DOHH2 (cell line): Measurements from ENCODE around the gene RNF150.

Source experiments
- H3F3A ChIP-seq: fragments of 200-600 bp; sonication (generic), shearing (Covaris generic); 2 replicates; pipeline ENCODE4 v1.6.0; 2016; ENCODE audit warnings: antibody characterized with exemption, mild to moderate bottlenecking; ENCODE audit not compliant: control insufficient read depth, insufficient read depth
- H3K27ac ChIP-seq: fragments of 200-600 bp; sonication (generic); 2 replicates; pipeline ENCODE4 v1.5.1; 2014; ENCODE audit warnings: low read depth, mild to moderate bottlenecking, low read length, moderate library complexity
- H3K27me3 ChIP-seq: fragments of 200-600 bp; sonication (generic); 2 replicates; pipeline ENCODE4 v1.6.1; 2014; ENCODE audit warnings: mild to moderate bottlenecking, low read length, mixed read lengths; ENCODE audit not compliant: control insufficient read depth
- H3K36me3 ChIP-seq: fragments of 200-600 bp; sonication (generic); 2 replicates; pipeline ENCODE4 v1.6.1; 2014; ENCODE audit warnings: mild to moderate bottlenecking, low read length, moderate library complexity, mixed read lengths; ENCODE audit not compliant: control insufficient read depth
- H3K4me1 ChIP-seq: fragments of 200-600 bp; sonication (generic); 2 replicates; pipeline ENCODE4 v1.6.1; 2014; ENCODE audit warnings: mild to moderate bottlenecking, low read length, mixed read lengths; ENCODE audit not compliant: control insufficient read depth
- H3K4me2 ChIP-seq: fragments of 200-600 bp; sonication (generic); 2 replicates; pipeline ENCODE4 v1.6.0; 2014; ENCODE audit warnings: mild to moderate bottlenecking, low read length, moderate library complexity
- H3K4me3 ChIP-seq: fragments of 200-600 bp; sonication (generic); 2 replicates; pipeline ENCODE4 v1.5.1; 2014; ENCODE audit warnings: mild to moderate bottlenecking, low read length, mixed read lengths
- H3K79me2 ChIP-seq: fragments of 200-600 bp; sonication (generic); 2 replicates; pipeline ENCODE4 v1.6.1; 2014; ENCODE audit warnings: mild to moderate bottlenecking, low read length, mixed read lengths; ENCODE audit not compliant: control insufficient read depth
- H3K9me2 ChIP-seq: fragments of 200-600 bp; sonication (generic); replicated peaks from 2 replicates; pipeline ENCODE4 v1.6.1; 2014; ENCODE audit warnings: mild to moderate bottlenecking, low read length, mixed read lengths; ENCODE audit not compliant: control insufficient read depth
- H3K9me3 ChIP-seq: fragments of 200-600 bp; sonication (generic); 2 replicates; pipeline ENCODE4 v1.6.1; 2014; ENCODE audit warnings: antibody characterized with exemption, low read length, mixed read lengths; ENCODE audit not compliant: control insufficient read depth, insufficient read depth
- H4K20me1 ChIP-seq: fragments of 200-600 bp; sonication (generic); 2 replicates; pipeline ENCODE4 v1.6.0; 2014; ENCODE audit warnings: low read depth, mild to moderate bottlenecking, antibody characterized with exemption, low read length, moderate library complexity; ENCODE audit not compliant: control insufficient read depth, insufficient read depth
- EZH2phosphoT487 ChIP-seq: fragments of 200-600 bp; sonication (generic); IDR thresholded peaks from 2 replicates; pipeline ENCODE4 v1.6.1; 2017; ENCODE audit warnings: borderline replicate concordance, mild to moderate bottlenecking, antibody characterized with exemption, low read length, moderate library complexity, mixed read lengths
- TF ChIP-seq, protein P1 (sequence below): fragments of 200-600 bp; sonication (generic); IDR thresholded peaks from one replicate; pipeline ENCODE4 v1.5.1; 2014; ENCODE audit warnings: antibody characterized with exemption, mild to moderate bottlenecking, low read depth, low read length; ENCODE audit not compliant: poor library complexity, severe bottlenecking

The RNF150 gene

DNA sequence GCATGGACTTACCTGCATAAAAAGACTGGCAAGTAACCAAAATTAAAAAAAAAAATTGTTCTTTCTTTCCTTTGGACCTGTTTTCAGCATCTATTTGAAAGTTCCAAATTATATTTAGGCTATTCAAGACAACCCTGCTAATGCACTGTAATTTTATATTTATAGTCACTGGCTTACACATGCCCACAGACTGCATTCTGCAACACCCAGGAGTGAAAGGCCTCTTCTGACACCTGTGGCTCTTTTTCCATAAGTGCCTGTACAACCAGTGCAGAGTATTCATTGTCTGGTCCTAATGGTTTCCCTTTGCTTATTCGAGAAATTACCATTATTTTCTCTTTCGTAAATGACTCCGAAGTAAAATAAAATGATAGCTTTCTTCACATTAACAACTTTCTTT is 143.3 kb downstream of the RNF150 start:
- Histone ChIP-seq H3K27ac (no peak overlapping the region), H3F3A (no peaks in the 10 kb centered on the region), H3K4me2 (no peak overlapping the region), H3K4me1 (no peaks in the 10 kb centered on the region), H4K20me1 (no peaks in the 10 kb centered on the region), H3K79me2 (no peaks in the 10 kb centered on the region), H3K9me3 (no peaks in the 10 kb centered on the region), H3K27me3 (no peaks in the 10 kb centered on the region), H3K4me3 (no peak overlapping the region), H3K9me2 (no peaks in the 10 kb centered on the region), H3K36me3 (no peaks in the 10 kb centered on the region)
- TF ChIP-seq EZH2phosphoT487, result no peak
- TF ChIP-seq, protein P1, sequence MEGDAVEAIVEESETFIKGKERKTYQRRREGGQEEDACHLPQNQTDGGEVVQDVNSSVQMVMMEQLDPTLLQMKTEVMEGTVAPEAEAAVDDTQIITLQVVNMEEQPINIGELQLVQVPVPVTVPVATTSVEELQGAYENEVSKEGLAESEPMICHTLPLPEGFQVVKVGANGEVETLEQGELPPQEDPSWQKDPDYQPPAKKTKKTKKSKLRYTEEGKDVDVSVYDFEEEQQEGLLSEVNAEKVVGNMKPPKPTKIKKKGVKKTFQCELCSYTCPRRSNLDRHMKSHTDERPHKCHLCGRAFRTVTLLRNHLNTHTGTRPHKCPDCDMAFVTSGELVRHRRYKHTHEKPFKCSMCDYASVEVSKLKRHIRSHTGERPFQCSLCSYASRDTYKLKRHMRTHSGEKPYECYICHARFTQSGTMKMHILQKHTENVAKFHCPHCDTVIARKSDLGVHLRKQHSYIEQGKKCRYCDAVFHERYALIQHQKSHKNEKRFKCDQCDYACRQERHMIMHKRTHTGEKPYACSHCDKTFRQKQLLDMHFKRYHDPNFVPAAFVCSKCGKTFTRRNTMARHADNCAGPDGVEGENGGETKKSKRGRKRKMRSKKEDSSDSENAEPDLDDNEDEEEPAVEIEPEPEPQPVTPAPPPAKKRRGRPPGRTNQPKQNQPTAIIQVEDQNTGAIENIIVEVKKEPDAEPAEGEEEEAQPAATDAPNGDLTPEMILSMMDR, result no peak

DNA sequence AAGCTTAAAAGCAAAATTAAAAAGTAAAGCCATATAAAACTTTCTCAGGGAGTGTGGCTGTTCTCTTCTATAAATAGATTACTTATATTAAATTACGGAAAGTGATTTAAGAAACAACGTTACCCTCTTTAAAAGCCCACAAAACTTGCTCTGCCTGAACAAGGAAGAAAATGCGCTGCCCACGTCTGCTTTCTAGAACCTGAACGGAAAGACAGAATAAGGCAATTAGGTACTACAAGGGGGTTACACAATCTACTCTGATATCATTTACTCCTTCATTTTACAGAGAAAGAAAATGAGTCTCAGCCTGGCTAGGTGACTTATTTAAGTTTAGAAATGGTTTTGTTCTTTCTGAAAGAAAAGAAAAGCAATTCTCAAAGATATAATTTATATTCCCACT is 147.2 kb downstream of the RNF150 start:
- no peak for TF ChIP-seq EZH2phosphoT487
- Histone ChIP-seq H3F3A (no peaks in the 10 kb centered on the region), H3K79me2 (no peaks in the 10 kb centered on the region)

DNA sequence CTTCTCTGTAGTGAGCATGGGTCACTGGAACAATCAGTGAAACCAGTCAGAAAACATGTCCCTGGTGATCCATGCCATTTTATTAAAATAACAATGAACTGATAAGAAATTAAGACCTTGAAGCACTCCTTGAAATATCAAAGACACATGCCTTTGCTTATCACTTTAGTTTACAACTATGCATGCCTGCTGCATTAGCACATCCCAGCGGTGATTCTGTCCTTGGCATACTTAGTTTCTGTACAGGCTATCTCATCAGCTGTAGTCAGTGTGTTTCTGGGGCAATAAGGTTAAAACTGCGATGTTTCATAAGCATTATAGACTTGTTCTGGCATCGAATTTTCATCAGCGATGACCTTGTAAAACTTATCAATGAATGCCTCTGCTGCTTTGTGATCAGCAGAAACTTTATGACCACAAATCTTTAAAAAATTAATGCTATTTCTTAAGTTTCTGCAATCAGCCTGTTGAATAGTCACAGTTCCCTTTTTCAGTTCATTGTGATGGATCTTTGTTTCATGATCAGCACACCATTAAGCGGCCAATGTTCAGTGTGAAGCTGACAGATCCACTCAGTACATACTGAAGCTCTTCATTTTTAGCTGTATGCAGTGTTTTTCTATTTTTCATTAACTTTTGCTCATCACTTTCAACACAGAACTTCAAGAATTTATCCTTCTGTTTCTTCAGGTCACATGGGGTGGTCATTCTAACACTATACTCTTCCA is 150.5 kb downstream of the RNF150 start:
- Histone ChIP-seq H3K27me3 (no peaks in the 10 kb centered on the region), H3K4me2 (no peak overlapping the region), H3K9me3 (no peaks in the 10 kb centered on the region), H3K36me3 (no peaks in the 10 kb centered on the region), H3K79me2 (no peaks in the 10 kb centered on the region), H3K27ac (no peak overlapping the region), H3F3A (no peaks in the 10 kb centered on the region), H4K20me1 (no peaks in the 10 kb centered on the region), H3K4me3 (no peak overlapping the region), H3K4me1 (no peaks in the 10 kb centered on the region), H3K9me2 (no peaks in the 10 kb centered on the region)
- TF ChIP-seq EZH2phosphoT487, result no peak
- TF ChIP-seq, protein P1, result no peak

More for the DNA sequence above, 147.2 kb downstream of the RNF150 start:
- no peak overlapping the region for H3K4me3 ChIP-seq
- no peaks in the 10 kb centered on the region for H3K36me3 ChIP-seq
- H3K27me3 ChIP-seq, result no peaks in the 10 kb centered on the region
- no peaks in the 10 kb centered on the region for H3K4me1 ChIP-seq
- H3K9me2 ChIP-seq, result no peaks in the 10 kb centered on the region
- H3K9me3 ChIP-seq, result no peaks in the 10 kb centered on the region
- H4K20me1 ChIP-seq, result no peaks in the 10 kb centered on the region
- H3K4me2 ChIP-seq, result no peak overlapping the region
- H3K27ac ChIP-seq, result no peak overlapping the region

DNA sequence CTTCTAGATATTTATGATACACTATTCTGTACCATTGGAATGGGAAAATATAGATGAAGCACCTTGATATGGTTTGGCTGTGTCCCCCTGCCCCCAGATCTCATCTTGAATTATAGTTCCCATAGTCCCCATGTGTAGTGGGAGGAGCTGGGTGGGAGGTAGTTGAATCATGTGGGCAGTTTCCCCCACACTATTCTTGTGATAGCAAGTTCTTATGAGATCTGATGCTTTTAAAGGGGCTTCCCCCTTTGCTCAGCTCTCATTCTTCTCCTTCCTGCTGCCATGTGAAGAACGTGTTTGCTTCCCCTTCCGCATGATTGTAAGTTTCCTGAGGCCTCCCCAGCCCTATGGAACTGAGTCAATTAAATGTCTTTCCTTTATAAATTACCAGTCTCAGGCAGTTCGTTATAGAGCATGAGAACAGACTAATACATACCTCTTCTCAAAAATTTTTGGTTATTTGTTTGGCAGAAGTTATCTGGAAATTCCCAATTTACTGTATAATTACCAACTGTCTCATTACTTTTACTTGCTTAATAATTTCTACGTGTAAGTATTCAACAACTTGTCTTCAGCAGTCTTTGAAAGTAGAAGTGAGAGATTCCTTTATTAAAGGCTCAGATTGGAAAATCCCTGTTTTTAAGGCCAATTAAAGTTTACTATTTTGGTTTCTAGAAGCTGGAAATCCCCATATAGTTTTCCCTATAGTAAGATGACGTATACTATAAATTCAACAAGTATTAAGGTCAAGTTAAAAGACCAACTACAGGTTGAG is 152.7 kb downstream of the RNF150 start:
- H3K36me3 ChIP-seq, result no peaks in the 10 kb centered on the region
- TF ChIP-seq EZH2phosphoT487, result no peak
- TF ChIP-seq, protein P1, result no peak
- no peaks in the 10 kb centered on the region for H3K79me2 ChIP-seq
- H3K4me2 ChIP-seq, result no peak overlapping the region
- no peaks in the 10 kb centered on the region for H3F3A ChIP-seq
- H3K4me3 ChIP-seq, result no peak overlapping the region
- no peaks in the 10 kb centered on the region for H4K20me1 ChIP-seq
- no peaks in the 10 kb centered on the region for H3K9me2 ChIP-seq
- no peak overlapping the region for H3K27ac ChIP-seq
- H3K27me3 ChIP-seq, result no peaks in the 10 kb centered on the region
- no peaks in the 10 kb centered on the region for H3K4me1 ChIP-seq
- H3K9me3 ChIP-seq, result no peaks in the 10 kb centered on the region
